ENCODE results near the gene ACTR6.

DNA sequence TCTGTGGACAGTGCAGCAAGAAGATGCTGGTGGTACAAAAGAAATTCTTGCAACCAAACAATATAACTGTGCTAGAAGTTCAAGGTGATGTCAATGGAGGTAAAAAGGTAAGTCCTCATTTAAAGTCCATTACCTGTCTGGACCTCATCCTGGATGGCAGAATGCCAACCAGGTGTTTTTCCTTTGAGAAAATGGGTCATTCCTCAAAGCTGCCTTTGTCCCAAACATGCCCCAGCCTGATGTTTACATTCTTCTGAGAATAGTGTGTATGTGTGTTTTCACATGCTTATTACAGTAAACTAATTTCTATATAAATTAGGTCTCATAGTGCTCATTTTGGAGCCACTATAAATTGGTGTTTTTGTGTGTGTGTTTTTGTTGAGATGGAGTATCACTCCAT is 24.9 kb downstream of the ACTR6 start:
- TF ChIP-seq, protein P1, sequence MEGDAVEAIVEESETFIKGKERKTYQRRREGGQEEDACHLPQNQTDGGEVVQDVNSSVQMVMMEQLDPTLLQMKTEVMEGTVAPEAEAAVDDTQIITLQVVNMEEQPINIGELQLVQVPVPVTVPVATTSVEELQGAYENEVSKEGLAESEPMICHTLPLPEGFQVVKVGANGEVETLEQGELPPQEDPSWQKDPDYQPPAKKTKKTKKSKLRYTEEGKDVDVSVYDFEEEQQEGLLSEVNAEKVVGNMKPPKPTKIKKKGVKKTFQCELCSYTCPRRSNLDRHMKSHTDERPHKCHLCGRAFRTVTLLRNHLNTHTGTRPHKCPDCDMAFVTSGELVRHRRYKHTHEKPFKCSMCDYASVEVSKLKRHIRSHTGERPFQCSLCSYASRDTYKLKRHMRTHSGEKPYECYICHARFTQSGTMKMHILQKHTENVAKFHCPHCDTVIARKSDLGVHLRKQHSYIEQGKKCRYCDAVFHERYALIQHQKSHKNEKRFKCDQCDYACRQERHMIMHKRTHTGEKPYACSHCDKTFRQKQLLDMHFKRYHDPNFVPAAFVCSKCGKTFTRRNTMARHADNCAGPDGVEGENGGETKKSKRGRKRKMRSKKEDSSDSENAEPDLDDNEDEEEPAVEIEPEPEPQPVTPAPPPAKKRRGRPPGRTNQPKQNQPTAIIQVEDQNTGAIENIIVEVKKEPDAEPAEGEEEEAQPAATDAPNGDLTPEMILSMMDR (conservative IDR thresholded peaks at IDR 0.05): no peak
- no peak for TF ChIP-seq EZH2 (IDR thresholded peaks at IDR 0.05; ENCODE audit: low read depth)
